GM12873 (cell line): ENCODE data around the gene PLBD2.

Experiments used
- CTCF ChIP-seq: IDR thresholded peaks from 2 replicates; pipeline ENCODE4 v1.5.1; 2012; ENCODE audit warnings: low read depth, mild to moderate bottlenecking, moderate library complexity, low read length, control low read depth; ENCODE audit not compliant: insufficient read depth; ENCODE audit errors: missing control alignments

Gene PLBD2

GRCh38 chr12:113358381-113359132 lies at the start of gene PLBD2:
TSS of gene PLBD2 (plus strand) at chr12:113358587. CDS start at chr12:113358601, 14 bp downstream.
- TF ChIP-seq CTCF: no peak

- peak; percentile 25 for TF ChIP-seq CTCF
Observed at GRCh38 chr12:113310489-113310888, 47.9 kb upstream of the PLBD2 start.

GRCh38 chr12:113314121-113314529 lies 44.3 kb upstream of the PLBD2 start:
- no peak for TF ChIP-seq CTCF

- TF ChIP-seq CTCF: no peak
Observed at GRCh38 chr12:113315358-113315757, 43.0 kb upstream of the PLBD2 start.

GRCh38 chr12:113316155-113316554 lies 42.2 kb upstream of the PLBD2 start:
- TF ChIP-seq CTCF: peak; percentile 18

GRCh38 chr12:113317122-113317521 lies 41.3 kb upstream of the PLBD2 start:
- TF ChIP-seq CTCF: no peak

GRCh38 chr12:113318046-113318656 lies 40.2 kb upstream of the PLBD2 start:
- TF ChIP-seq CTCF: no peak
